Measurements from ENCODE around the gene SAFB.

Gene SAFB

GRCh38 chr19:5623397-5624017, 624 bp downstream of the SAFB start:
- Mint-ChIP-seq H3K36me3 (ENCODE audit: insufficient read depth) (peaks cover 63% of the 10 kb centered on the region), H3K27me3 (no peaks in the 10 kb centered on the region), H3K4me3 (peak overlapping the region; percentile 100), H3K9me3 (no peaks in the 10 kb centered on the region), H3K4me1 (peaks cover 78% of the 10 kb centered on the region), H3K27ac (ENCODE audit: low read depth) (peak overlapping the region; percentile 100)
- ATAC-seq (replicated peaks; ENCODE audit: extremely low read depth, poor library complexity, severe bottlenecking) (no peak), DNase-seq (ENCODE audit: low spot score in 2 of 2) (peak in 1 of 2 donors; percentile 13)

DNA sequence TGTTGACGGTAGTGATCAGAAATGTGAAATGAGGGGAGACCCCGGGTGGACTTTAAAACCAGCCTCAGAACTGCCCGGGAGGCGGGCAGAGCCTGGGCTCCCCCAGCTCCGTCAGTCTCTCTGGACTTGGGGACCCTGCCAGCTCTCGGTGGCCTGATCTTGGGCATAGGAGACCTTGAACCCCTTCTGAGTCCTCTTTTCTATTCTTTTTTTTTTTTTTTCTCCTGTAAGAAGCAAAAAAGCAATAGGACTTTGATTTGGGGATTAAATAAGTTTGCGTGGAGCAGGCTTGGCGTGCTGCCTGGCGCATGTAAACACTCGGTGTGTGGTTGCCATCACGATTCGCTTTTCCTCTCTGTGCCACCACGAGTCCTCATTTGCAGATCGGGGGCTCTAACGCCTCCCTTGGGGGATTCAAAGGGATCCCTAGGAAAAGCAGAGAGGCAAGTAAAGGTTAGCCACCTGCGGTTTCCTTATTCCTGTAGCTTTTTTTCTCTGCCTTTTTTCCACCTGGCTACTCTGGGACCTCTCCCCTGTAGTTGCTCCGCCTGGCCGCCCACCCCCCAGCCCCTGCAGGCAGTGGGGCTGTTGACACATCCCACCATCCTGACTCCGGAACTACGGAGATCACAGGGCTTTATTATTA, 1.3 kb downstream of the SAFB start:
- Mint-ChIP-seq H3K4me3 (peak overlapping the region; percentile 100), H3K27me3 (no peaks in the 10 kb centered on the region), H3K9me3 (no peaks in the 10 kb centered on the region), H3K36me3 (ENCODE audit: insufficient read depth) (peaks cover 66% of the 10 kb centered on the region), H3K4me1 (peaks cover 80% of the 10 kb centered on the region), H3K27ac (ENCODE audit: low read depth) (peak overlapping the region; percentile 100)
- DNase-seq (ENCODE audit: low spot score in 2 of 2) (no peak), ATAC-seq (replicated peaks; ENCODE audit: extremely low read depth, poor library complexity, severe bottlenecking) (no peak)

DNA sequence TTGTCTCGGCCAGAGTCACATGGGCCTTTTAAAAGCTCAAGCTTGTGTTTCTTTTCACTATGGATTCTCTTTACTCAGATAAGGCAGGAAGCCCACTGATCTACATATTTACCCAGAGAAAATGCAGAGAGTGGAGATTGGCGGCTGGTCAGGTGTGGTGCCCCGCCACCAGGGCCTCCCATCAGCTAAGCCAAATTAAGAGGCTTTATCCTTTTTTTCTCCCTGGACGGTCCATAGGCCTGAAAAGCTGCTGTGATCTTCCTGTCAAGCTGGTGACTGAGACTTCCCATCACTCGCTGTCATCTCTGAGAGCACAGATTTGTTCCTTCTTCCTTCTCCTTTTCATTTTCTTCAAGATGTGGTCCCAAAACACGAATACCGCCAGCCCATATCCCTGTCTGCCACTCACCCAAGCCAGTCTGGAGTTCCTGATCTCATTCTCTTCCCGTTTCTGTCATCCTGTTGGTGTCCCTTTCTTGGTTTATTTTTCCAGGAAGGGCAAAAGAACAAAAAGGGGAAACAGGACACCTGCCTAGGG, 1.9 kb downstream of the SAFB start:
- H3K4me3 Mint-ChIP-seq: peak overlapping the region; percentile 100
- DNase-seq (ENCODE audit: low spot score in 2 of 2) (no peak), ATAC-seq (replicated peaks; ENCODE audit: extremely low read depth, poor library complexity, severe bottlenecking) (no peak)
- peak overlapping the region; percentile 100 for H3K27ac Mint-ChIP-seq (ENCODE audit: low read depth)
- no peaks in the 10 kb centered on the region for H3K9me3 Mint-ChIP-seq
- H3K36me3 Mint-ChIP-seq (ENCODE audit: insufficient read depth): peaks cover 65% of the 10 kb centered on the region
- H3K4me1 Mint-ChIP-seq: peaks cover 77% of the 10 kb centered on the region
- H3K27me3 Mint-ChIP-seq: no peaks in the 10 kb centered on the region

DNA sequence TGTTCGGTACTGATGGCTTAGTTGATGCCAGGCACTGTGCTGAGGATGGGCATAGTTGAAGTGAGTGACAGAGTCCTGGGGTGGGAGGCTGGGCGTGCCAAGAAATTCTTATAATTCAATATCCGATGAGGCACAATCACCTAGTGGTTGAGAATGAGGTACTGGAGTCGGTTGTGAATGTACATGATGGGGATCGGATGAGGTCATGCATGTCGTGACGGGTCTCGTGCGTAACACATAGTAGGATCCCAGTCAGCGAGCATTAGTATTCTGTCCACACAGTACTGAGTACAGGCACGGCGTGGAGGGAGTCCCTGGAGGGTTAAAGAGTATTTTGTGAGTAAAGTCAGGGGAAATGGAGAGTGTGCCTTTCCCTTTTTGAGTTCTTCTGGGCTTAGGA, 2.8 kb downstream of the SAFB start:
- DNase-seq (ENCODE audit: low spot score in 2 of 2) (no peak), ATAC-seq (replicated peaks; ENCODE audit: extremely low read depth, poor library complexity, severe bottlenecking) (no peak)
- Mint-ChIP-seq H3K36me3 (ENCODE audit: insufficient read depth) (peaks cover 61% of the 10 kb centered on the region), H3K27me3 (no peaks in the 10 kb centered on the region), H3K9me3 (no peaks in the 10 kb centered on the region), H3K27ac (ENCODE audit: low read depth) (no peak overlapping the region), H3K4me1 (peaks cover 69% of the 10 kb centered on the region), H3K4me3 (peak overlapping the region; percentile 100)

- Mint-ChIP-seq H3K27ac (ENCODE audit: low read depth) (peak overlapping the region; percentile 44), H3K4me3 (peak overlapping the region; percentile 1), H3K27me3 (no peaks in the 10 kb centered on the region), H3K36me3 (ENCODE audit: insufficient read depth) (peaks cover 54% of the 10 kb centered on the region), H3K9me3 (no peaks in the 10 kb centered on the region), H3K4me1 (peaks cover 72% of the 10 kb centered on the region)
- DNase-seq (ENCODE audit: low spot score in 2 of 2) (no peak), ATAC-seq (replicated peaks; ENCODE audit: extremely low read depth, poor library complexity, severe bottlenecking) (no peak)
Observed at GRCh38 chr19:5627395-5627904, 4.6 kb downstream of the SAFB start.

GRCh38 chr19:5628461-5628860, 5.6 kb downstream of the SAFB start:
- Mint-ChIP-seq H3K4me1 (peaks cover 74% of the 10 kb centered on the region), H3K4me3 (no peak overlapping the region), H3K27ac (ENCODE audit: low read depth) (no peak overlapping the region), H3K36me3 (ENCODE audit: insufficient read depth) (peaks cover 50% of the 10 kb centered on the region), H3K9me3 (no peaks in the 10 kb centered on the region), H3K27me3 (no peaks in the 10 kb centered on the region)
- DNase-seq (ENCODE audit: low spot score in 2 of 2): no peak
- ATAC-seq (replicated peaks; ENCODE audit: extremely low read depth, poor library complexity, severe bottlenecking): no peak

- DNase-seq (ENCODE audit: low spot score in 2 of 2) (no peak), ATAC-seq (replicated peaks; ENCODE audit: extremely low read depth, poor library complexity, severe bottlenecking) (no peak)
- Mint-ChIP-seq H3K4me3 (no peak overlapping the region), H3K36me3 (ENCODE audit: insufficient read depth) (peaks cover 47% of the 10 kb centered on the region), H3K4me1 (peaks cover 69% of the 10 kb centered on the region), H3K27ac (ENCODE audit: low read depth) (no peak overlapping the region), H3K27me3 (no peaks in the 10 kb centered on the region), H3K9me3 (no peaks in the 10 kb centered on the region)
Observed at GRCh38 chr19:5628919-5629481, 6.1 kb downstream of the SAFB start.

DNA sequence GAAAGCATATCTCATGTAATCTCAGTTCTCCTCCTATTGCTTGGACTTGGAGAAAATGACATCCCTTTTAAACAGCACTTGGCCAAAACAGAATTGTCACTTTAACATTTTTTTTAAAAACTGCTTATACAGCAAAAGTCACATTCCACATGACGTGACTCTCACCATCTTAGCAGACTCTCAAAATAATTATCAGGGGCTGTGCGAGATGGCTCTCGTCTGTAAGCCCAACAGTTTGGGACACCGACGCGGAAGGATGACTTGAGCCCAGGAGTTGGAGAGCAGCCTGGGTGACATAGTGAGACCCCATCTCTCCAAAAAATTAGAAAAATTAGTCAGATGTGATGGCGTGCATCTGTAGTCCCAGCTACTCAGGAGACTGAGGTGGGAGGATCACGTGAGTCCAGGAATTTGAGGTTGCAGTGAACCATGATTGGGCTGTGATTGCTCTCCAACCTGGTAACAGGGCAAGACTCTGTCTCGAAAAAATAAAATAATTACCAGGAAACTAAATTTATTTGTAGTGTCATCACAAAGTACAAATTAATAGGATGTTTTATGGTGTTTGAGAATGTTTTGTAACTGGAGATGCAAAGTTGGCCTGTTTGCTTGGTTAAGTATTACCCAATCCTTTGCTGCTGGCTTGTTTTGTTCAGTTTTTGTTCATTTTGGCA, 8.8 kb downstream of the SAFB start:
- DNase-seq (ENCODE audit: low spot score in 2 of 2) (no peak), ATAC-seq (replicated peaks; ENCODE audit: extremely low read depth, poor library complexity, severe bottlenecking) (no peak)
- peaks cover 60% of the 10 kb centered on the region for H3K4me1 Mint-ChIP-seq
- no peaks in the 10 kb centered on the region for H3K27me3 Mint-ChIP-seq
- peak overlapping the region; percentile 44 for H3K27ac Mint-ChIP-seq (ENCODE audit: low read depth)
- H3K36me3 Mint-ChIP-seq (ENCODE audit: insufficient read depth): peaks cover 33% of the 10 kb centered on the region
- H3K4me3 Mint-ChIP-seq: no peak overlapping the region
- H3K9me3 Mint-ChIP-seq: no peaks in the 10 kb centered on the region

- H3K27me3 Mint-ChIP-seq: no peaks in the 10 kb centered on the region
- H3K36me3 Mint-ChIP-seq (ENCODE audit: insufficient read depth): peaks cover 31% of the 10 kb centered on the region
- no peak for DNase-seq (ENCODE audit: low spot score in 2 of 2)
- H3K9me3 Mint-ChIP-seq: no peaks in the 10 kb centered on the region
- peaks cover 59% of the 10 kb centered on the region for H3K4me1 Mint-ChIP-seq
- no peak for ATAC-seq (replicated peaks; ENCODE audit: extremely low read depth, poor library complexity, severe bottlenecking)
- peak overlapping the region; percentile 14 for H3K4me3 Mint-ChIP-seq
- H3K27ac Mint-ChIP-seq (ENCODE audit: low read depth): no peak overlapping the region
Observed at GRCh38 chr19:5632241-5632612, 9.3 kb downstream of the SAFB start.

DNA sequence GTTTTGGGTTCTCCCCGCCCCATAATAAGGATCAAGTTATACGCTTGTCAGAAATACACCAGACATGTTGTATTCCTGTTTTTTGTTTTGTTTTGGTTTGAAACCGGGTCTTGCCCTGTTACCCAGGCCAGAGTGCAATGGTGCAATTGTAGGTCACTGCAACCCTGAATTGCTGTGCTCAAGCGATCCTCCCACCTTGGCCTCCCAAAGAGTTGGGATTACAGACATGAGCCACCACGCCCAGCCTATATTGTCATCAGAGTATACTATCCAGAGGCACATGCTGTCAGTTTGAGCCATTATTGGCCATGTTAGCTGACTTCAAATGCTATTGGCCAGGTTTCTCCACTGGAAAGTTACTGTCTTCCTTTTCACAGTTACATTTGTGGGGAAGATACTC, 9.8 kb downstream of the SAFB start:
- H3K4me1 Mint-ChIP-seq: peaks cover 55% of the 10 kb centered on the region
- H3K27ac Mint-ChIP-seq (ENCODE audit: low read depth): no peak overlapping the region
- peak overlapping the region; percentile 14 for H3K4me3 Mint-ChIP-seq
- no peak for ATAC-seq (replicated peaks; ENCODE audit: extremely low read depth, poor library complexity, severe bottlenecking)
- H3K9me3 Mint-ChIP-seq: no peaks in the 10 kb centered on the region
- no peak for DNase-seq (ENCODE audit: low spot score in 2 of 2)
- no peaks in the 10 kb centered on the region for H3K27me3 Mint-ChIP-seq
- H3K36me3 Mint-ChIP-seq (ENCODE audit: insufficient read depth): peaks cover 32% of the 10 kb centered on the region

DNA sequence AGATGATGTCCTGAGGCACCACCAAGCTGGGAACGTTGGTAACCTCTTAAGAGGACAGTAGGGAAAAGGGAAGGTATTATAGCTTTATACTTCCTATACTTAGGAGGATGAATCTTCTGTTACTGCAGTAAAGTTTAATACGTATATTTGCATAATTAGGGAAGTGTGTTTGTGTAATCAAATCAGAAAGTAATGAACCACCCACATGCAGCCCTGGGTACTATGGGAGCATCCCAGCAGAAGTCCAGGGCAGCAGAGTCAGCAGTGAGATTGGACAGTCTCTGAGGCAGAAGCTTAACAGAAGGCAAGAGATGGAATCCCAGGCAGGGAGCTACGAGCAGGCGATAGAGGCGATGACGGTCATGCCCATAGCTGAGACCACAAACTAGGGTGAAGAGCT, 12.5 kb downstream of the SAFB start:
- peaks cover 42% of the 10 kb centered on the region for H3K4me1 Mint-ChIP-seq
- peaks cover 24% of the 10 kb centered on the region for H3K36me3 Mint-ChIP-seq (ENCODE audit: insufficient read depth)
- DNase-seq (ENCODE audit: low spot score in 2 of 2) (no peak), ATAC-seq (replicated peaks; ENCODE audit: extremely low read depth, poor library complexity, severe bottlenecking) (no peak)
- no peak overlapping the region for H3K4me3 Mint-ChIP-seq
- no peaks in the 10 kb centered on the region for H3K27me3 Mint-ChIP-seq
- H3K9me3 Mint-ChIP-seq: no peaks in the 10 kb centered on the region
- no peak overlapping the region for H3K27ac Mint-ChIP-seq (ENCODE audit: low read depth)

- Mint-ChIP-seq H3K4me1 (peaks cover 32% of the 10 kb centered on the region), H3K9me3 (no peaks in the 10 kb centered on the region), H3K36me3 (ENCODE audit: insufficient read depth) (peaks cover 40% of the 10 kb centered on the region), H3K4me3 (no peak overlapping the region), H3K27me3 (no peaks in the 10 kb centered on the region), H3K27ac (ENCODE audit: low read depth) (no peak overlapping the region)
- ATAC-seq (replicated peaks; ENCODE audit: extremely low read depth, poor library complexity, severe bottlenecking): no peak
- DNase-seq (ENCODE audit: low spot score in 2 of 2): no peak
Observed at GRCh38 chr19:5637971-5638370, 15.1 kb downstream of the SAFB start.
